ENCODE measurements around the gene FGF9.

The FGF9 gene

DNA sequence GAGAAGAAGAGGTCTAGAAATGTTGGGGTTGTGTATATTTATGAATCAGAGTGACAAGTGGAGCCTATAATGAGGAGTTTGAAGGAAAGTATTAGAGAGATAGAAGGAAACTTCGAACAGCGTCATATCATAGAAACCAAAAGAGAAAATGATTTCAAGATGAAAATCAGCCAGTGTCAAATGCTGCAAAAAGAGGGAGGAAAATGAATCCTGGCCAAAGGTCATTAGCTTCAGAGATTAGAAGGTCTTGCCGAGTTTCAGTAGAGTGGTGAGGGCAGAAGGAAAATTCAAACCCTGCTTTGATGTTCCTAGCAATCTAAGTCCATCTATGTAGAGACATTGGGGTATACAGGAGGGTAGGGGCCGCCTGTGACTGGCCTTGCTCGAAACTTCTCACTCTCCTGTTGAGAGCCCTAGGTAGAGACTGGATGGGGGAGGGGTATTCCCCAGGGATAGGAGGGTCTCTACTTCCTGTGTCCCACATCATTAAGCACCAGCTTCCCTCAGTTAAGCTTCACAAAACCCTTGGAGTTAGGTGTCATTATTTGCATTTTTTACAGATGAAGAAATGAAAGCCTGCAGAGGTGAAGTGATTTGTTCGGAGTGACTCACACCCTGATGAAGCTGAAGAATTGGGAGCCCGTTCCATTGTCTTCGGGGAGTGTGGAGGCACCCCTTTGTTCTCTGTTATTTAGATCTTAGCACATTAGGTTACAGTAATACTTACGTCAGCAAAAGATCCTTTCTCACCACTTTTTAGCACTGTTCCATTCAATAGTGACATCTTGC is 62.8 kb downstream of the FGF9 start:
- no peak for ATAC-seq
- TF ChIP-seq RARB (CRISPR knock-in tag; IDR thresholded peaks at IDR 0.05) = no peak
- no peak for TF ChIP-seq ZNF70 (CRISPR knock-in tag; IDR thresholded peaks at IDR 0.05)
- TF ChIP-seq SNAI2 (CRISPR knock-in tag; IDR thresholded peaks at IDR 0.05) = no peak
- no peak for TF ChIP-seq ZC3H10 (CRISPR knock-in tag; IDR thresholded peaks at IDR 0.05)
- TF ChIP-seq, protein P1, sequence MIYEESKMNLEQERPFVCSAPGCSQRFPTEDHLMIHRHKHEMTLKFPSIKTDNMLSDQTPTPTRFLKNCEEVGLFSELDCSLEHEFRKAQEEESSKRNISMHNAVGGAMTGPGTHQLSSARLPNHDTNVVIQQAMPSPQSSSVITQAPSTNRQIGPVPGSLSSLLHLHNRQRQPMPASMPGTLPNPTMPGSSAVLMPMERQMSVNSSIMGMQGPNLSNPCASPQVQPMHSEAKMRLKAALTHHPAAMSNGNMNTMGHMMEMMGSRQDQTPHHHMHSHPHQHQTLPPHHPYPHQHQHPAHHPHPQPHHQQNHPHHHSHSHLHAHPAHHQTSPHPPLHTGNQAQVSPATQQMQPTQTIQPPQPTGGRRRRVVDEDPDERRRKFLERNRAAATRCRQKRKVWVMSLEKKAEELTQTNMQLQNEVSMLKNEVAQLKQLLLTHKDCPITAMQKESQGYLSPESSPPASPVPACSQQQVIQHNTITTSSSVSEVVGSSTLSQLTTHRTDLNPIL (CRISPR knock-in tag; IDR thresholded peaks at IDR 0.05; ENCODE audit: low read depth) = no peak
- TF ChIP-seq, protein P2, sequence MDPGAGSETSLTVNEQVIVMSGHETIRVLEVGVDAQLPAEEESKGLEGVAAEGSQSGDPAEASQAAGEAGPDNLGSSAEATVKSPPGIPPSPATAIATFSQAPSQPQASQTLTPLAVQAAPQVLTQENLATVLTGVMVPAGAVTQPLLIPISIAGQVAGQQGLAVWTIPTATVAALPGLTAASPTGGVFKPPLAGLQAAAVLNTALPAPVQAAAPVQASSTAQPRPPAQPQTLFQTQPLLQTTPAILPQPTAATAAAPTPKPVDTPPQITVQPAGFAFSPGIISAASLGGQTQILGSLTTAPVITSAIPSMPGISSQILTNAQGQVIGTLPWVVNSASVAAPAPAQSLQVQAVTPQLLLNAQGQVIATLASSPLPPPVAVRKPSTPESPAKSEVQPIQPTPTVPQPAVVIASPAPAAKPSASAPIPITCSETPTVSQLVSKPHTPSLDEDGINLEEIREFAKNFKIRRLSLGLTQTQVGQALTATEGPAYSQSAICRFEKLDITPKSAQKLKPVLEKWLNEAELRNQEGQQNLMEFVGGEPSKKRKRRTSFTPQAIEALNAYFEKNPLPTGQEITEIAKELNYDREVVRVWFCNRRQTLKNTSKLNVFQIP (CRISPR knock-in tag; IDR thresholded peaks at IDR 0.05; ENCODE audit: borderline replicate concordance, low read depth) = no peak

DNA sequence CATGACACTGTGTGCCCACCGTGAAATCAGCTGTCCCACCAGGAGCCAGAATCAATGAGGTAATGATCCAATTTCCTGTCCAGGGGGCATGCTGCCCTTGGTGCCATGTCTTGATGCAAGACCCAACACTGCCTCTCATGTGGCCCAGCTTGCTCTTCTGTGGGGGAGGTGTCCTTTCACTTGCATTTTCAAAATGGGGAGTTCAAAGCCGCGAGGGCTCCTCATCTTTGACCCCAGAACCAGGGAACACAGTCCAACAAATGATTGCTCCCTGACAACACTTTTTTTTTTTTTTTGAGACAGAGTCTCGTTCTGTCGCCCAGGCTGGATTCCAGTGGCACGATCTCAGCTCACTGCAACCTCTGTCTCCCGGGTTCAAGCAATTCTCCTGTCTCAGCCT is 64.1 kb downstream of the FGF9 start:
- no peak for ATAC-seq
- no peak for TF ChIP-seq TOX (CRISPR knock-in tag; IDR thresholded peaks at IDR 0.05; ENCODE audit: borderline replicate concordance)
- TF ChIP-seq, protein P1 (CRISPR knock-in tag; IDR thresholded peaks at IDR 0.05; ENCODE audit: low read depth) = no peak
- TF ChIP-seq, protein P2 (CRISPR knock-in tag; IDR thresholded peaks at IDR 0.05; ENCODE audit: borderline replicate concordance, low read depth) = no peak
- no peak for TF ChIP-seq PPARA (CRISPR knock-in tag; IDR thresholded peaks at IDR 0.05; ENCODE audit: borderline replicate concordance)
- TF ChIP-seq ARNTL (CRISPR knock-in tag; IDR thresholded peaks at IDR 0.05; ENCODE audit: borderline replicate concordance, low read depth) = no peak
- TF ChIP-seq ZNF70 (CRISPR knock-in tag; IDR thresholded peaks at IDR 0.05) = no peak
- no peak for TF ChIP-seq ESRRG (CRISPR knock-in tag; IDR thresholded peaks at IDR 0.05)

DNA sequence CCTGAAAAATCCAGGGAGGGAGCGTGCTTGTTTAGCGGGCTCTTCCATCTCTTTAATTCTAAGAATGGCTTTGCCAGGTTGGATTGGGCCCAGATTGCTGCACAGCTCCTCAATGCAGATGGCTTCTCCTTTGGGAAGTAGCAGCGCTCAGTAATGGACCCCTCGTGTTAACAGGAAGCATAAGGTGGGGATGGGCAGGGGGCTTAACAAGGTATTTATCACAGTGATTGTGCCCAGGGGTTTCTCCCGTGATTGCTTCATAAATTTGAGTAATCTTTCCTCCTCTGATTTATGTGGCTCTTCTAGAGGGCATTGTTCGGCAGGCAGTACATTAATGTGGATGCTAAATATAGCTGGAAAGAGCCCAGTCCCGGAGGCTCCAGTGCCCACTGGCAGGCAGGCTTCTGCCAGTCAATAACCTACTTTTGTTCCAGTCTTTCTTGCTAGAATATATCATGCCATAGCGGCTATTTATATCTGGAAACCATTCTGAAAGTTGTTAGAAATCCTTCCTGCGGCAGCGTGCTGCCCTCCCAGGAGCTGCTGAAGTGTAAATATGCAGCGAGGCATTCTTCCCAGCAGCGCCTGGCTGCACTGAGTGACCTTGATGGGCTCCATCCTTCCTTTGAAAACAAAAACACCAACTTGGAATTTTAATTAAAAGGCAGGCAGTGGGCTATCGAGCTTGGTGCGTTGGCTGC is 65.0 kb downstream of the FGF9 start:
- peak; percentile 51; the same call in 2 of the 3 replicates for ATAC-seq
- no peak for TF ChIP-seq ARNTL (CRISPR knock-in tag; IDR thresholded peaks at IDR 0.05; ENCODE audit: borderline replicate concordance, low read depth)
- no peak for TF ChIP-seq SNAI2 (CRISPR knock-in tag; IDR thresholded peaks at IDR 0.05)
- TF ChIP-seq ZC3H10 (CRISPR knock-in tag; IDR thresholded peaks at IDR 0.05) = no peak
- TF ChIP-seq RARB (CRISPR knock-in tag; IDR thresholded peaks at IDR 0.05) = no peak
- TF ChIP-seq PPARA (CRISPR knock-in tag; IDR thresholded peaks at IDR 0.05; ENCODE audit: borderline replicate concordance) = no peak
- no peak for TF ChIP-seq ZNF8 (CRISPR knock-in tag; IDR thresholded peaks at IDR 0.05)
- TF ChIP-seq, protein P1 (CRISPR knock-in tag; IDR thresholded peaks at IDR 0.05; ENCODE audit: low read depth) = no peak
- TF ChIP-seq TOX (CRISPR knock-in tag; IDR thresholded peaks at IDR 0.05; ENCODE audit: borderline replicate concordance) = no peak
- no peak for TF ChIP-seq ESRRG (CRISPR knock-in tag; IDR thresholded peaks at IDR 0.05)
- TF ChIP-seq ZFP30 (CRISPR knock-in tag; IDR thresholded peaks at IDR 0.05) = no peak

DNA sequence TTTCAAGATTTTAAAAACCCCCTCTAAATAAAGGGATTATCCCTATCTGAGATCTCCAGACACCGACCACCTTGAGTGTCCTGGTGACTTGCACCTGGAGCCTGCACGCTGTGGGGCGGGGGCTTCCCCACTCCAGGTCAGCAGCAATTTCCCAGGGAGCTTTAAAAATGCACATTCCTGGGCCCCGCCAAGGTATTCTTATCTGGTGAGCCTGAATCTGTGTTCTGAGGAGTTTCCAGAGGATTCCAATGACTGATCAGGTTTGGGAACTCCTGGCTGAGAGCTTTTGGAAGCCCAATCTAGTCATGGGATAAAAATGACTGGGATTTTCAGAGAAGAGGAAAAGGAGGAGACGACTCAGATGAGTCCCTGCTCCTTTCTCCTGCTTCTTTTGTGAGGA is 66.1 kb downstream of the FGF9 start:
- no peak for ATAC-seq
- TF ChIP-seq ISL1 (CRISPR knock-in tag; IDR thresholded peaks at IDR 0.05) (no peak), GLIS3 (CRISPR knock-in tag; IDR thresholded peaks at IDR 0.05) (no peak), PPARA (CRISPR knock-in tag; IDR thresholded peaks at IDR 0.05; ENCODE audit: borderline replicate concordance) (no peak)

DNA sequence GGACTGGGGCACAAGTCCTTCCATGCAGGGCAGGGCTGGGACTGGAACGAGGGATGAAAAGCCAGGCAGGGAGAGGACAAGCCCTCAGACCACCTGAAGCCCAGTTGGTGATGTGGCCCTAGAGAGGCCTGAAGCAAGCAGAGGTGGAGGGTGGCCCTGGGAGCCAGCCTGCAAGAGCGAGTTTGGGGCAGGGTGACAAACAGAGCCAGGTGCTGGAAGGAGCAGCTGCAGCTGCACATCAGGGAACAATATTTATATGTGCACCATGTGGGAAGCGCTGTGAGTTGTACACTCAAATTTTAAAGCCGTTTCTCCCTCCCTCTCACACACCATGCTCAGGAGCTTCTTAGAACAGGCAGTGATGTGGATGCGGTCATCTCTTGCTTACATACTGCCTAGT is 67.8 kb downstream of the FGF9 start:
- no peak for ATAC-seq
- TF ChIP-seq GLIS3 (CRISPR knock-in tag; IDR thresholded peaks at IDR 0.05) (no peak), ZC3H10 (CRISPR knock-in tag; IDR thresholded peaks at IDR 0.05) (no peak), ZNF565 (CRISPR knock-in tag; conservative IDR thresholded peaks at IDR 0.05; ENCODE audit: low read depth) (no peak), TOX (CRISPR knock-in tag; IDR thresholded peaks at IDR 0.05; ENCODE audit: borderline replicate concordance) (no peak), ZFP30 (CRISPR knock-in tag; IDR thresholded peaks at IDR 0.05) (no peak), ZNF70 (CRISPR knock-in tag; IDR thresholded peaks at IDR 0.05) (no peak)
